NCI-H460 (cell line): ENCODE measurements around the gene CFAP251. TPM values are rescaled to one million over a fixed set of nuclear protein-coding genes. Genes with fewer than 3 reads are reported as not detected.

ENCODE experiments used
- DNase-seq: peaks from one replicate; pipeline ENCODE4 v3.0.0-alpha.2; 2016; ENCODE audit warnings: low read depth; ENCODE audit errors: extremely low read depth
- small RNA-seq, 2 experiments: library from RNA; depleted of rRNA; stranded (forward); fragments of <200 nt; gene quantifications; one replicate each; pipeline ENCODE3, GENCODE V24; 2014
- total RNA-seq: library from RNA; depleted of rRNA; stranded (reverse); fragments of >200 nt; shearing (Covaris generic); gene quantifications from 2 replicates; pipeline ENCODE4 v1.2.3, GENCODE V29; 2014; rRNA removed

Gene CFAP251
- total RNA-seq, 1 experiment from 2014 or later = 4.9 TPM

GRCh38 chr12:122045262-122045661 lies 126.9 kb downstream of the CFAP251 start:
- DNase-seq = no peak

- DNase-seq = no peak
These were observed 127.8 kb downstream of the CFAP251 start for GRCh38 chr12:122046145-122046544.

GRCh38 chr12:122048151-122048550 lies 129.8 kb downstream of the CFAP251 start:
- no peak for DNase-seq

- no peak for DNase-seq
These were observed 131.4 kb downstream of the CFAP251 start for GRCh38 chr12:122049827-122050226.

- no peak for DNase-seq
These were observed 132.3 kb downstream of the CFAP251 start for GRCh38 chr12:122050706-122051105.

- DNase-seq = no peak
These were observed 133.0 kb downstream of the CFAP251 start for GRCh38 chr12:122051231-122051876.

- no peak for DNase-seq
These were observed 133.9 kb downstream of the CFAP251 start for GRCh38 chr12:122052285-122052684.

Small RNA genes lying within 50 kb of the gene (small RNA-seq; reads per million reads assigned to genes)
- gene AC069503.3 (0 reads per million in 2 experiments), gene RF00017 (0 reads per million in 2 experiments), gene RNU7-170P (0 reads per million in 2 experiments)

Other genes starting within 250 kb of the CFAP251 start
- gene MORN3, start 248.9 kb upstream of the CFAP251 start, total RNA-seq = 0.12 and 0.15 TPM in 2 replicates
- gene TMEM120B, start 205.8 kb upstream of the CFAP251 start, total RNA-seq = 9.4 and 11.8 TPM in 2 replicates
- 43.9 and 44.5 TPM in 2 replicates for gene RHOF, start 124.9 kb upstream of the CFAP251 start, total RNA-seq
- 4.0 and 4.8 TPM in 2 replicates for gene SETD1B, start 114.6 kb upstream of the CFAP251 start, total RNA-seq
- 0.22 and 1.5 TPM in 2 replicates for gene HPD, start 59.7 kb upstream of the CFAP251 start, total RNA-seq
- 67.0 and 75.7 TPM in 2 replicates for gene PSMD9, start 29.8 kb upstream of the CFAP251 start, total RNA-seq
- gene BCL7A, start 103.3 kb downstream of the CFAP251 start, total RNA-seq = 13.1 TPM in 2 replicates
- gene MLXIP, start 160.2 kb downstream of the CFAP251 start, total RNA-seq = 8.3 and 8.5 TPM in 2 replicates